HepG2 (cell line): ENCODE data around the gene RNF222. TPM values are rescaled to one million over a fixed set of nuclear protein-coding genes. Genes with fewer than 3 reads are reported as not detected.
A peak's percentile ranks its signal among the peaks of the same experiment; 100 is the strongest.

Experiments used
- CHCHD3 ChIP-seq: sonication (generic); formaldehyde crosslinking; IDR thresholded peaks from 2 replicates; pipeline ENCODE4 v1.8.0; 2022; ENCODE audit warnings: mild to moderate bottlenecking, missing genetic modification reagents, moderate library complexity
- KIAA2018 ChIP-seq: sonication (generic); formaldehyde crosslinking; IDR thresholded peaks from 2 replicates; pipeline ENCODE4 v1.5.0; 2020; ENCODE audit warnings: mild to moderate bottlenecking, missing genetic modification reagents, borderline replicate concordance
- KMT2B ChIP-seq: IDR thresholded peaks from 2 replicates; pipeline ENCODE4 v1.6.1; 2016; ENCODE audit warnings: missing genetic modification reagents, missing compliant biosample characterization
- PRMT3 ChIP-seq: sonication (generic); formaldehyde crosslinking; IDR thresholded peaks from 2 replicates; pipeline ENCODE4 v1.8.1; 2022; ENCODE audit warnings: low read depth, mild to moderate bottlenecking, moderate library complexity, missing genetic modification reagents, borderline replicate concordance
- PTBP1 ChIP-seq: fragments of 200-400 bp; formaldehyde crosslinking; IDR thresholded peaks from 2 replicates; pipeline ENCODE4 v1.6.1; 2018; ENCODE audit warnings: low read length, low read depth; ENCODE audit not compliant: poor library complexity, severe bottlenecking
- SMAD9 ChIP-seq: sonication (generic); formaldehyde crosslinking; IDR thresholded peaks from 2 replicates; pipeline ENCODE4 v1.5.1; 2020; ENCODE audit warnings: mild to moderate bottlenecking, missing genetic modification reagents
- SP2 ChIP-seq: sonication (generic); formaldehyde crosslinking; IDR thresholded peaks from 2 replicates; pipeline ENCODE4 v1.5.1; 2020; ENCODE audit warnings: mild to moderate bottlenecking, missing genetic modification reagents
- ZBTB4 ChIP-seq: sonication (generic); formaldehyde crosslinking; IDR thresholded peaks from 2 replicates; pipeline ENCODE4 v1.4.0; 2020; ENCODE audit warnings: missing genetic modification reagents, mild to moderate bottlenecking, borderline replicate concordance
- ZBTB46 ChIP-seq: sonication (generic); formaldehyde crosslinking; IDR thresholded peaks from 2 replicates; pipeline ENCODE4 v1.4.0; 2020; ENCODE audit warnings: mild to moderate bottlenecking, missing genetic modification reagents, borderline replicate concordance
- ZNF225 ChIP-seq: sonication (generic); formaldehyde crosslinking; IDR thresholded peaks from 2 replicates; pipeline ENCODE4 v1.4.0; 2020; ENCODE audit warnings: mild to moderate bottlenecking, missing genetic modification reagents
- ZNF260 ChIP-seq: sonication (generic); formaldehyde crosslinking; IDR thresholded peaks from 2 replicates; pipeline ENCODE4 v1.4.0; 2020; ENCODE audit warnings: missing genetic modification reagents, low read depth, mild to moderate bottlenecking, borderline replicate concordance
- ZNF282 ChIP-seq: fragments of 450-650 bp; IDR thresholded peaks from 2 replicates; pipeline ENCODE4 v1.6.1; 2018; ENCODE audit not compliant: partially characterized antibody
- ZNF350 ChIP-seq: sonication (generic); formaldehyde crosslinking; IDR thresholded peaks from 2 replicates; pipeline ENCODE4 v1.4.0; 2020; ENCODE audit warnings: mild to moderate bottlenecking, low read depth, missing genetic modification reagents, borderline replicate concordance
- ZNF460 ChIP-seq: sonication (generic); formaldehyde crosslinking; IDR thresholded peaks from 2 replicates; pipeline ENCODE4 v1.5.1; 2020; ENCODE audit warnings: missing genetic modification reagents, mild to moderate bottlenecking, borderline replicate concordance
- ZNF772 ChIP-seq: sonication (generic); formaldehyde crosslinking; IDR thresholded peaks from 2 replicates; pipeline ENCODE4 v1.5.0; 2020; ENCODE audit warnings: mild to moderate bottlenecking, missing genetic modification reagents
- polyA plus RNA-seq, 8 experiments: library from polyadenylated mRNA; depleted of rRNA in 3 of 8; stranded (reverse) in 7 of 8; unstranded in 1 of 8; fragments of >200 nt; fragmentation: Illumina TruSeq in 4 of 8; extraction: Trizol in 4 of 8; gene quantifications; 2 replicates each; pipeline versions ENCODE4 v1.2.1 to v1.2.3, GENCODE V29; 2011 to 2016; ENCODE audit warnings: low read depth in 4 of 8, missing spikeins in 1 of 8, mixed read lengths in 1 of 8; ENCODE audit not compliant: insufficient read depth in 1 of 8
- total RNA-seq, 5 experiments: library from RNA; depleted of rRNA; stranded (reverse); fragments of >200 nt; fragmentation: Illumina TruSeq; extraction: Trizol; gene quantifications; 2 replicates each; pipeline ENCODE4 v1.2.3, GENCODE V29; 2016; ENCODE audit warnings: low read depth in 1 of 5

RNF222 gene
- total and polyA plus RNA-seq, 2 of the 13 experiments (the other 11 are each of a cell fraction or from before 2014, with no cell fraction given) = not detected

- TF ChIP-seq ZBTB46 (CRISPR knock-in tag) (no peak), KIAA2018 (CRISPR knock-in tag) (no peak), PTBP1 (no peak), PRMT3 (CRISPR knock-in tag) (peak; percentile 70; the same call in 1 of the 2 replicates), ZNF260 (no peak), ZNF350 (CRISPR knock-in tag) (peak; percentile 83), ZNF225 (CRISPR knock-in tag) (peak; percentile 64; the same call in 1 of the 2 replicates), SP2 (CRISPR knock-in tag) (peak; percentile 76), ZNF772 (CRISPR knock-in tag) (no peak), SMAD9 (0 out of 2 replicates have a peak, but pooled peaks have one; percentile 73), ZNF282 (no peak), CHCHD3 (CRISPR knock-in tag) (no peak), ZNF460 (CRISPR knock-in tag) (no peak), ZBTB4 (CRISPR knock-in tag) (peak; percentile 29; the same call in 1 of the 2 replicates), KMT2B (CRISPR knock-in tag) (peak; percentile 79)
These were observed 21.2 kb downstream of the RNF222 start, which contains the start of gene KRABD2 (continued) for GRCh38 chr17:8376271-8377067.
